HCT116 (cell line): Measurements from ENCODE around the gene SLC34A2. TPM values are rescaled to one million over a fixed set of nuclear protein-coding genes. Genes with fewer than 3 reads are reported as not detected.

Experiments used
- ATAC-seq: fragments of 200-7000 bp; cut with Tn5 transposase; 2 replicates; pipeline ENCODE4 v1.9.1; 2020; ENCODE audit warnings: mild to moderate bottlenecking, moderate library complexity
- BruUV-seq: library from RNA; stranded (reverse); fragments of 400-500 nt; replicated peaks from 2 replicates; lab custom pipeline; 2021; lab: Mats Ljungman, UMichigan
- CTCF ChIA-PET: fragments of 300-600 bp; sonication (Branson Sonifier 250); formaldehyde crosslinking; loops from one replicate; lab custom pipeline; 2021; ENCODE audit warnings: antibody characterized with exemption; lab: Charles Lee
- POLR2A ChIA-PET: fragments of 300-600, 350-600 bp; sonication (Branson Sonifier 250); formaldehyde crosslinking; loops from one replicate; lab custom pipeline; 2021; ENCODE audit warnings: antibody characterized with exemption; lab: Charles Lee
- RAD21 ChIA-PET, 2 experiments: fragments of 300-600 bp; sonication (Branson Sonifier 250); formaldehyde crosslinking; loops; one replicate each; lab custom pipeline; 2023; ENCODE audit warnings: low total read pairs in 2 of 2; ENCODE audit not compliant: uncharacterized antibody in 2 of 2, unreplicated experiment in 2 of 2, low non-redundant PET in 1 of 2; lab: Charles Lee
- DNase-seq: peaks from one replicate; pipeline ENCODE4 v3.0.0-alpha.2; 2010; ENCODE audit warnings: low read depth, low spot score
- H2AFZ ChIP-seq: fragments of 200-600 bp; shearing (Covaris generic), sonication (generic); 2 replicates; pipeline ENCODE4 v1.6.1; 2017; ENCODE audit warnings: low read depth, mixed run types, mixed read lengths, antibody characterized with exemption, low read length; ENCODE audit not compliant: poor library complexity, severe bottlenecking
- H3K27ac ChIP-seq: 2 replicates; pipeline ENCODE4 v1.5.1; 2012; ENCODE audit warnings: low read depth, low read length
- H3K27me3 ChIP-seq: fragments of 200-600 bp; sonication (generic); 2 replicates; pipeline ENCODE4 v1.6.1; 2016; ENCODE audit warnings: mixed run types, low read length, mixed read lengths; ENCODE audit not compliant: insufficient read depth
- H3K36me3 ChIP-seq, 2 experiments: fragments of 200-500 bp in 1 of 2; fragments of 200-600 bp in 1 of 2; sonication (Bioruptor generic) in 1 of 2; sonication (generic) in 1 of 2; 2 replicates each; pipeline versions ENCODE4 v1.5.1 to v1.6.1; 2014 to 2016; ENCODE audit warnings: low read length in 2 of 2, inconsistent platforms in 1 of 2, mixed read lengths in 1 of 2, mixed run types in 1 of 2; ENCODE audit not compliant: insufficient read depth in 2 of 2, control insufficient read depth in 1 of 2
- H3K4me1 ChIP-seq, 2 experiments: fragments of 200-600 bp in 1 of 2; sonication (generic) in 1 of 2; 2 replicates each; pipeline versions ENCODE4 v1.5.1 to v1.6.1; 2012 to 2017; ENCODE audit warnings: low read length in 2 of 2, inconsistent platforms in 1 of 2, mild to moderate bottlenecking in 1 of 2, mixed read lengths in 1 of 2, mixed run types in 1 of 2, moderate library complexity in 1 of 2; ENCODE audit not compliant: insufficient read depth in 2 of 2, control insufficient read depth in 1 of 2
- H3K4me2 ChIP-seq: fragments of 200-600 bp; sonication (generic); 2 replicates; pipeline ENCODE4 v1.6.1; 2017; ENCODE audit warnings: mixed run types, low read length, mixed read lengths
- H3K4me3 ChIP-seq, 2 experiments: fragments of 200-600 bp in 1 of 2; sonication (generic) in 1 of 2; replicated peaks in 1 of 2; 2 replicates each; pipeline ENCODE4 v1.5.1; 2011 to 2016; ENCODE audit warnings: low read length in 2 of 2, control low read depth in 1 of 2, low read depth in 1 of 2, mild to moderate bottlenecking in 1 of 2, mixed read lengths in 1 of 2, mixed run types in 1 of 2
- H3K79me2 ChIP-seq: fragments of 200-600 bp; sonication (generic); 2 replicates; pipeline ENCODE4 v1.6.1; 2017; ENCODE audit warnings: mild to moderate bottlenecking, mixed run types, low read length, moderate library complexity, mixed read lengths; ENCODE audit not compliant: insufficient read depth
- H3K9ac ChIP-seq: fragments of 200-600 bp; sonication (generic); 2 replicates; pipeline ENCODE4 v1.6.1; 2016; ENCODE audit warnings: low read length, mixed read lengths
- H3K9me2 ChIP-seq: fragments of 200-600 bp; sonication (generic), shearing (Covaris generic); 2 replicates; pipeline ENCODE4 v1.6.1; 2017; ENCODE audit warnings: mixed run types, mild to moderate bottlenecking, moderate library complexity; ENCODE audit not compliant: insufficient read depth
- H3K9me3 ChIP-seq, 2 experiments: fragments of 200-500 bp in 1 of 2; fragments of 200-600 bp in 1 of 2; sonication (Bioruptor generic) in 1 of 2; sonication (generic) in 1 of 2; 2 replicates each; pipeline ENCODE4 v1.6.1; 2014 to 2017; ENCODE audit warnings: low read length in 2 of 2, mixed read lengths in 2 of 2, inconsistent platforms in 1 of 2, low read depth in 1 of 2, mild to moderate bottlenecking in 1 of 2, mixed run types in 1 of 2, moderate library complexity in 1 of 2; ENCODE audit not compliant: control insufficient read depth in 1 of 2, insufficient read depth in 1 of 2
- H4K20me1 ChIP-seq: fragments of 200-600 bp; sonication (generic), shearing (Covaris generic); 2 replicates; pipeline ENCODE4 v1.6.1; 2017; ENCODE audit warnings: mixed run types, mild to moderate bottlenecking, moderate library complexity; ENCODE audit not compliant: insufficient read depth
- CEBPB ChIP-seq: IDR thresholded peaks from 2 replicates; pipeline ENCODE4 v1.6.1; 2012; ENCODE audit warnings: low read depth
- ELF1 ChIP-seq: IDR thresholded peaks from 2 replicates; pipeline ENCODE4 v1.6.1; 2012; ENCODE audit warnings: low read depth, borderline replicate concordance
- POLR2A ChIP-seq: IDR thresholded peaks from 2 replicates; pipeline ENCODE4 v1.7.0; 2011; ENCODE audit warnings: borderline replicate concordance; ENCODE audit not compliant: insufficient read depth, insufficient read length; ENCODE audit errors: extremely low read depth
- RAD21 ChIP-seq: IDR thresholded peaks from 2 replicates; pipeline ENCODE4 v1.6.1; 2012; ENCODE audit warnings: low read depth, mild to moderate bottlenecking
- SP1 ChIP-seq: IDR thresholded peaks from 2 replicates; pipeline ENCODE4 v1.6.1; 2012; ENCODE audit warnings: low read depth
- SRF ChIP-seq: IDR thresholded peaks from 2 replicates; pipeline ENCODE4 v1.6.1; 2012; ENCODE audit warnings: low read depth
- TCF7L2 ChIP-seq: IDR thresholded peaks from 2 replicates; pipeline ENCODE4 v1.7.0; 2011; ENCODE audit warnings: borderline replicate concordance, inconsistent platforms; ENCODE audit not compliant: insufficient read depth, insufficient read length; ENCODE audit errors: extremely low read depth
- intact Hi-C: fragments of 100-400 bp; cut with micrococcal nuclease; formaldehyde crosslinking; loops from 2 replicates; pipeline ENCODE4 v1.10.0; 2022
- total RNA-seq: library from RNA; stranded (reverse); gene quantifications from one replicate; pipeline ENCODE4 v1.2.1, GENCODE V29; 2021; ENCODE audit not compliant: unreplicated experiment
- TF ChIP-seq, protein P1 (sequence below): IDR thresholded peaks from 2 replicates; pipeline ENCODE4 v1.6.1; 2011; ENCODE audit warnings: mild to moderate bottlenecking, low read length, moderate library complexity; ENCODE audit not compliant: insufficient replicate concordance; ENCODE audit errors: extremely low read depth

SLC34A2 gene
- total RNA-seq, 1 experiment from 2014 or later: 2.2 TPM

DNA sequence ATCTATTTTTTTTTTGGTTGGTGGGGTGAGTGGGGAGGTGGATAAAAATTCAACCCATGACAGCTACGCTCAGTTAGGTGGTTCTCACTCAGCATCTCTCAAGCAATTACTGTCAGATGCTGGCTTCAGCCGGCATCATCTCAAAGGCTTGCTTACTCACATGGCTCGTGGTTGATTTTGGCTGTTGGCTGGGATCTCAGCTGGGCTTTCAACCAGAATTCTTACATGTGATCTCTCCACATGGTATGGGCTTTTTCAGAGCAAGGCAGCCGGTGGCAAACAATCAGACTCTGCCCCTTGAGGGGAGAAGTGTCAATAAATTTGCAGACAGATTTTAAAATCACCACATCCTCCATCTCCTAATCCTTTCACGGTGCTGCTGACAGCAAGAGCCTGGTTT is 47.2 kb downstream of the SLC34A2 start:
- no peak for ATAC-seq
- Histone ChIP-seq H3K4me3 (no peak overlapping the region), H4K20me1 (no peaks in the 10 kb centered on the region), H3K27ac (no peak overlapping the region), H3K36me3 (no peaks in the 10 kb centered on the region), H3K27me3 (no peaks in the 10 kb centered on the region), H3K79me2 (no peaks in the 10 kb centered on the region), H3K9me2 (no peaks in the 10 kb centered on the region), H3K9me3 (no peaks in the 10 kb centered on the region), H3K9ac (no peak overlapping the region), H2AFZ (no peak overlapping the region), H3K4me2 (no peak overlapping the region), H3K4me1 (no peaks in the 10 kb centered on the region)
- CTCF ChIA-PET: no interaction called here
- intact Hi-C loops: no loop called here
- DNase-seq: no peak
- RAD21 ChIA-PET: no interaction called here
- no peak for TF ChIP-seq SRF
- TF ChIP-seq, protein P1, sequence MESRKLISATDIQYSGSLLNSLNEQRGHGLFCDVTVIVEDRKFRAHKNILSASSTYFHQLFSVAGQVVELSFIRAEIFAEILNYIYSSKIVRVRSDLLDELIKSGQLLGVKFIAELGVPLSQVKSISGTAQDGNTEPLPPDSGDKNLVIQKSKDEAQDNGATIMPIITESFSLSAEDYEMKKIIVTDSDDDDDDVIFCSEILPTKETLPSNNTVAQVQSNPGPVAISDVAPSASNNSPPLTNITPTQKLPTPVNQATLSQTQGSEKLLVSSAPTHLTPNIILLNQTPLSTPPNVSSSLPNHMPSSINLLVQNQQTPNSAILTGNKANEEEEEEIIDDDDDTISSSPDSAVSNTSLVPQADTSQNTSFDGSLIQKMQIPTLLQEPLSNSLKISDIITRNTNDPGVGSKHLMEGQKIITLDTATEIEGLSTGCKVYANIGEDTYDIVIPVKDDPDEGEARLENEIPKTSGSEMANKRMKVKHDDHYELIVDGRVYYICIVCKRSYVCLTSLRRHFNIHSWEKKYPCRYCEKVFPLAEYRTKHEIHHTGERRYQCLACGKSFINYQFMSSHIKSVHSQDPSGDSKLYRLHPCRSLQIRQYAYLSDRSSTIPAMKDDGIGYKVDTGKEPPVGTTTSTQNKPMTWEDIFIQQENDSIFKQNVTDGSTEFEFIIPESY: no peak
- TF ChIP-seq RAD21: no peak
- TF ChIP-seq TCF7L2: no peak
- POLR2A ChIA-PET: no interaction called here
- BruUV-seq: no TSS peak

DNA sequence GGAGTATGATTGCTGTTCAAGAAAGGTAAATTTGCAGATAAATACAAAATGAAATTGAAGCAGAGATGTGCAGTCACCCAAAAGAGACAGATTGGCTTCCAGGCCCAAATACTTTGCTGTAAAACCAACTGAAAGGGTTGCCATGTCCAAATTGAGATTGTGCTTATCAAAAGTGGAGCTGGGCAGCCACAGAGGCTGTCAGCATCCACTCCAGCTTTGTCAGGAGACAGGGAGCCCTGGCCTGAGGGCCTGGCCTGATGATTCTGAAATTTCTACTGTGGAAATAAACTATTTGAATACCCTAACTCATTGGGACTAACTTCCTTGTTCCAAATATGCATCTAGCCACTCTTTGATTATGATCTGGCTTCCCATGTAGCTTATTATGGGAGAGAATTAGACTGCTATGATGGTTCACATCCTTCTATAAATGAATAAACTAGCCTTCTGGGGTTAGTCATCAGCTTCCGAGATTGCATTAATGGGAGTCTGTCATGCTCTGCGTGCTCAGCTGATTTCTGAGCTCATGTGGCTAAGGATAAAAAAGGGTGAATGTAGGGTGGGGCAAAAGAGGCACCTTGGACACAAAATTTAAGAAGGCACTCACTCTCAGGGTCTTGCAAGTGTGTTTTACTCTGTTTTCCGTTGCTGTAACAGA is 48.2 kb downstream of the SLC34A2 start:
- H3K4me1 ChIP-seq: peaks cover 0 to 3% of the 10 kb centered on the region in 2 experiments; a peak in 1 of 4 replicates
- H3K9me2 ChIP-seq: no peaks in the 10 kb centered on the region
- no peak overlapping the region for H3K9ac ChIP-seq
- BruUV-seq: no TSS peak
- H3K27me3 ChIP-seq: no peaks in the 10 kb centered on the region
- TF ChIP-seq TCF7L2: no peak
- no peak for TF ChIP-seq CEBPB
- TF ChIP-seq SP1: no peak
- TF ChIP-seq ELF1: no peak
- no peak for TF ChIP-seq POLR2A
- H3K79me2 ChIP-seq: no peaks in the 10 kb centered on the region
- H3K4me3 ChIP-seq: no peak overlapping the region
- no peak overlapping the region for H2AFZ ChIP-seq
- no peak overlapping the region for H3K27ac ChIP-seq
- POLR2A ChIA-PET: no interaction called here
- intact Hi-C loops: no loop called here
- CTCF ChIA-PET: no interaction called here
- H3K4me2 ChIP-seq: no peak overlapping the region
- DNase-seq (no peak), ATAC-seq (no peak)
- H4K20me1 ChIP-seq: no peaks in the 10 kb centered on the region
- RAD21 ChIA-PET: no interaction called here
- H3K9me3 ChIP-seq: no peaks in the 10 kb centered on the region
- H3K36me3 ChIP-seq: no peaks in the 10 kb centered on the region
